ENCODE data around the gene MRGPRG. TPM values are rescaled to one million over a fixed set of nuclear protein-coding genes. Genes with fewer than 3 reads are reported as not detected.

Gene MRGPRG
- total and polyA plus RNA-seq, 2 of the 4 experiments (the other 2 are of a cell fraction), result not detected

- H2AK9ac ChIP-seq (replicated peaks; ENCODE audit: low read depth, low read length, poor library complexity), result no peak overlapping the region
- no peak overlapping the region for H3K56ac ChIP-seq (ENCODE audit: extremely low read depth, insufficient read depth, low read length)
- no peaks in the 10 kb centered on the region for H3K36me3 ChIP-seq (ENCODE audit: control insufficient read depth, insufficient read depth, low read length)
- H3K9me1 ChIP-seq (ENCODE audit: insufficient read depth, low read length), result no peaks in the 10 kb centered on the region
- DNase-seq (no peak), ATAC-seq (ENCODE audit: low read depth) (no peak)
- H3K4me2 ChIP-seq (ENCODE audit: low read depth, low read length), result no peak overlapping the region
- H4K20me1 ChIP-seq (ENCODE audit: insufficient read depth, low read length), result no peaks in the 10 kb centered on the region
- no peak overlapping the region for H2BK5ac ChIP-seq (ENCODE audit: low read depth, low read length, poor library complexity, severe bottlenecking)
- no peak overlapping the region for H3K9ac ChIP-seq (ENCODE audit: low read depth, low read length)
- TF ChIP-seq CEBPB (IDR thresholded peaks at IDR 0.05; ENCODE audit: low read depth, low read length), result no peak
- no peak for TF ChIP-seq RCOR1 (IDR thresholded peaks at IDR 0.05; ENCODE audit: insufficient replicate concordance, low read length)
- TF ChIP-seq POLR2A (IDR thresholded peaks at IDR 0.05; ENCODE audit: low read depth, low read length), result no peak
- TF ChIP-seq MAFK (IDR thresholded peaks at IDR 0.05; ENCODE audit: low read depth, low read length), result no peak
- no peak for TF ChIP-seq CTCF (conservative IDR thresholded peaks at IDR 0.05; ENCODE audit: low read depth, low read length)
- CTCF ChIA-PET, result no interaction called here
- no peak overlapping the region for H4K8ac ChIP-seq (ENCODE audit: low read depth in 2 of 2, low read length in 2 of 2)
- in situ Hi-C loops (cut with MboI; ENCODE audit: low sequenced_read_pairs), result no loop called here
- H2BK15ac ChIP-seq (ENCODE audit: low read depth, low read length), result no peak overlapping the region
- no peak overlapping the region for H2BK120ac ChIP-seq (ENCODE audit: low read depth, low read length)
- H2BK20ac ChIP-seq (ENCODE audit: low read depth, low read length), result no peak overlapping the region
- H2AFZ ChIP-seq (replicated peaks; ENCODE audit: low read length, poor library complexity), result peak overlapping the region; percentile 23
- H4K91ac ChIP-seq (ENCODE audit: insufficient read depth, low read depth, low read length), result no peak overlapping the region
- peaks cover 4% of the 10 kb centered on the region; the same call in 1 of the 2 replicates for H3K9me3 ChIP-seq (ENCODE audit: control insufficient read depth, insufficient read depth, low read length)
- no peak overlapping the region for H3K18ac ChIP-seq (ENCODE audit: low read depth, low read length)
- no peak overlapping the region for H3K27ac ChIP-seq (ENCODE audit: insufficient read depth, low read length)
- no peak overlapping the region for H3K14ac ChIP-seq (replicated peaks; ENCODE audit: low read depth, low read length)
- BruUV-seq (replicated peaks), result no TSS peak
- peaks cover 14% of the 10 kb centered on the region for H3K4me1 ChIP-seq (ENCODE audit: control insufficient read depth, insufficient read depth, low read length)
- no peak overlapping the region for H4K5ac ChIP-seq (ENCODE audit: low read depth, low read length)
- no peak overlapping the region for H3K4me3 ChIP-seq (ENCODE audit: insufficient read depth, low read depth, low read length)
- POLR2A ChIA-PET (ENCODE audit: unreplicated experiment), result no interaction called here
- H2AK5ac ChIP-seq (ENCODE audit: low read depth, low read length), result no peak overlapping the region
- peaks cover 9% of the 10 kb centered on the region; the same call in 1 of the 2 replicates for H3K27me3 ChIP-seq (ENCODE audit: control insufficient read depth, insufficient read depth, low read length)
- H3K23ac ChIP-seq (ENCODE audit: low read depth, low read length), result no peak overlapping the region
- WGBS, 2 experiments (ENCODE audit: extremely low coverage in 2 of 2, insufficient read length in 1 of 2), result 69% methylated on average over 7 of the region's 12 CpGs; no CpG with 5 or more reads in 1 of the 2 experiments
- H3K4ac ChIP-seq (ENCODE audit: low read depth, low read length), result no peak overlapping the region
- no peaks in the 10 kb centered on the region for H3K79me1 ChIP-seq (ENCODE audit: low read depth in 1 of 2, low read length in 2 of 2)
- intact Hi-C loops (cut with micrococcal nuclease), result no loop called here
- dilution Hi-C loops (cut with HindIII; ENCODE audit: low sequenced_read_pairs, unreplicated experiment), result no loop called here
These were observed 46.6 kb downstream of the MRGPRG start for GRCh38 chr11:3171931-3172560.

Measured in IMR-90 (cell line).